ENCODE measurements around the gene YIPF2. TPM values are rescaled to one million over a fixed set of nuclear protein-coding genes. Genes with fewer than 3 reads are reported as not detected.

YIPF2 gene
- total and polyA plus RNA-seq, 9 donors, result 23.2 to 37.4 (median 32.2) TPM

- Histone ChIP-seq H3K9me3 (replicated peaks; ENCODE audit: control insufficient read depth, low read depth, low read length) (no peaks in the 10 kb centered on the region), H3K27ac (ENCODE audit: low read length) (no peak overlapping the region), H3K4me1 (ENCODE audit: control insufficient read depth, insufficient read depth, low read length) (peaks cover 28% of the 10 kb centered on the region), H3K27me3 (ENCODE audit: control insufficient read depth, insufficient read depth, low read length) (no peaks in the 10 kb centered on the region), H3K4me3 (ENCODE audit: low read length) (no peak overlapping the region), H3K36me3 (ENCODE audit: control insufficient read depth, insufficient read depth, low read length) (peaks cover 73% of the 10 kb centered on the region)
- WGBS (ENCODE audit: insufficient coverage), result 91% methylated on average over 17 of the region's 18 CpGs
- DNase-seq, result no peak
Observed at GRCh38 chr19:10912619-10913018, 15.8 kb downstream of the YIPF2 start.

- Histone ChIP-seq H3K27me3 (ENCODE audit: control insufficient read depth, insufficient read depth, low read length) (no peaks in the 10 kb centered on the region), H3K4me1 (ENCODE audit: control insufficient read depth, insufficient read depth, low read length) (peaks cover 28% of the 10 kb centered on the region), H3K9me3 (replicated peaks; ENCODE audit: control insufficient read depth, low read depth, low read length) (no peaks in the 10 kb centered on the region), H3K27ac (ENCODE audit: low read length) (peak overlapping the region; percentile 24), H3K36me3 (ENCODE audit: control insufficient read depth, insufficient read depth, low read length) (peaks cover 75% of the 10 kb centered on the region), H3K4me3 (ENCODE audit: low read length) (no peak overlapping the region)
- WGBS (ENCODE audit: insufficient coverage), result 88% methylated on average over 26 of the region's 31 CpGs
- no peak for DNase-seq
Observed at GRCh38 chr19:10911579-10912363, 16.7 kb downstream of the YIPF2 start.

- Histone ChIP-seq H3K27ac (ENCODE audit: low read length) (no peak overlapping the region), H3K27me3 (ENCODE audit: control insufficient read depth, insufficient read depth, low read length) (no peaks in the 10 kb centered on the region), H3K4me3 (ENCODE audit: low read length) (no peak overlapping the region), H3K9me3 (replicated peaks; ENCODE audit: control insufficient read depth, low read depth, low read length) (no peaks in the 10 kb centered on the region), H3K4me1 (ENCODE audit: control insufficient read depth, insufficient read depth, low read length) (peaks cover 12% of the 10 kb centered on the region), H3K36me3 (ENCODE audit: control insufficient read depth, insufficient read depth, low read length) (peaks cover 68% of the 10 kb centered on the region)
- no peak for DNase-seq
- WGBS (ENCODE audit: insufficient coverage), result 89% methylated on average over 16 of the region's 17 CpGs
Observed at GRCh38 chr19:10908380-10908960, 20.0 kb downstream of the YIPF2 start.

- no peak for DNase-seq
- Histone ChIP-seq H3K27ac (ENCODE audit: low read length) (no peak overlapping the region), H3K36me3 (ENCODE audit: control insufficient read depth, insufficient read depth, low read length) (peaks cover 65% of the 10 kb centered on the region)
Observed at GRCh38 chr19:10907925-10908324, 20.5 kb downstream of the YIPF2 start.

GRCh38 chr19:10899151-10899653 lies 29.2 kb downstream of the YIPF2 start:
- DNase-seq, result no peak
- peak overlapping the region; percentile 78 for H3K27ac ChIP-seq (ENCODE audit: low read length)
- 63% methylated on average over 8 of the region's 10 CpGs for WGBS (ENCODE audit: insufficient coverage)
- peaks cover 13% of the 10 kb centered on the region for H3K36me3 ChIP-seq (ENCODE audit: control insufficient read depth, insufficient read depth, low read length)
- H3K4me1 ChIP-seq (ENCODE audit: control insufficient read depth, insufficient read depth, low read length), result peaks cover 51% of the 10 kb centered on the region
- no peaks in the 10 kb centered on the region for H3K9me3 ChIP-seq (replicated peaks; ENCODE audit: control insufficient read depth, low read depth, low read length)
- no peak overlapping the region for H3K4me3 ChIP-seq (ENCODE audit: low read length)
- H3K27me3 ChIP-seq (ENCODE audit: control insufficient read depth, insufficient read depth, low read length), result no peaks in the 10 kb centered on the region

More at GRCh38 chr19:10907925-10908324, 20.5 kb downstream of the YIPF2 start:
- H3K4me1 ChIP-seq (ENCODE audit: control insufficient read depth, insufficient read depth, low read length), result peaks cover 12% of the 10 kb centered on the region
- no peaks in the 10 kb centered on the region for H3K27me3 ChIP-seq (ENCODE audit: control insufficient read depth, insufficient read depth, low read length)
- no peaks in the 10 kb centered on the region for H3K9me3 ChIP-seq (replicated peaks; ENCODE audit: control insufficient read depth, low read depth, low read length)
- no peak overlapping the region for H3K4me3 ChIP-seq (ENCODE audit: low read length)
- 84% methylated on average over 13 of the region's 14 CpGs for WGBS (ENCODE audit: insufficient coverage)

GRCh38 chr19:10898633-10899032 lies 29.8 kb downstream of the YIPF2 start:
- Histone ChIP-seq H3K4me3 (ENCODE audit: low read length) (no peak overlapping the region), H3K9me3 (replicated peaks; ENCODE audit: control insufficient read depth, low read depth, low read length) (no peaks in the 10 kb centered on the region), H3K27ac (ENCODE audit: low read length) (peak overlapping the region; percentile 78), H3K4me1 (ENCODE audit: control insufficient read depth, insufficient read depth, low read length) (peaks cover 53% of the 10 kb centered on the region), H3K27me3 (ENCODE audit: control insufficient read depth, insufficient read depth, low read length) (no peaks in the 10 kb centered on the region), H3K36me3 (ENCODE audit: control insufficient read depth, insufficient read depth, low read length) (peaks cover 7% of the 10 kb centered on the region)
- WGBS (ENCODE audit: insufficient coverage), result 50% methylated on average over 6 of the region's 10 CpGs
- DNase-seq, result no peak

GRCh38 chr19:10896851-10897526 lies 31.4 kb downstream of the YIPF2 start:
- DNase-seq, result no peak
- no peaks in the 10 kb centered on the region for H3K9me3 ChIP-seq (replicated peaks; ENCODE audit: control insufficient read depth, low read depth, low read length)
- WGBS (ENCODE audit: insufficient coverage), result 60% methylated on average over 6 of the region's 7 CpGs
- H3K36me3 ChIP-seq (ENCODE audit: control insufficient read depth, insufficient read depth, low read length), result peaks cover 7% of the 10 kb centered on the region
- no peaks in the 10 kb centered on the region for H3K27me3 ChIP-seq (ENCODE audit: control insufficient read depth, insufficient read depth, low read length)
- H3K27ac ChIP-seq (ENCODE audit: low read length), result no peak overlapping the region
- H3K4me1 ChIP-seq (ENCODE audit: control insufficient read depth, insufficient read depth, low read length), result peaks cover 66% of the 10 kb centered on the region
- no peak overlapping the region for H3K4me3 ChIP-seq (ENCODE audit: low read length)

GRCh38 chr19:10895920-10896319 lies 32.5 kb downstream of the YIPF2 start:
- no peak for DNase-seq
- Histone ChIP-seq H3K4me1 (ENCODE audit: control insufficient read depth, insufficient read depth, low read length) (peaks cover 77% of the 10 kb centered on the region), H3K9me3 (replicated peaks; ENCODE audit: control insufficient read depth, low read depth, low read length) (no peaks in the 10 kb centered on the region), H3K27me3 (ENCODE audit: control insufficient read depth, insufficient read depth, low read length) (no peaks in the 10 kb centered on the region), H3K27ac (ENCODE audit: low read length) (no peak overlapping the region), H3K4me3 (ENCODE audit: low read length) (no peak overlapping the region), H3K36me3 (ENCODE audit: control insufficient read depth, insufficient read depth, low read length) (peaks cover 7% of the 10 kb centered on the region)
- WGBS (ENCODE audit: insufficient coverage), result 73% methylated on average over 6 of the region's 12 CpGs

GRCh38 chr19:10895363-10895762 lies 33.1 kb downstream of the YIPF2 start:
- Histone ChIP-seq H3K4me3 (ENCODE audit: low read length) (no peak overlapping the region), H3K36me3 (ENCODE audit: control insufficient read depth, insufficient read depth, low read length) (peaks cover 7% of the 10 kb centered on the region), H3K27ac (ENCODE audit: low read length) (no peak overlapping the region), H3K9me3 (replicated peaks; ENCODE audit: control insufficient read depth, low read depth, low read length) (no peaks in the 10 kb centered on the region), H3K4me1 (ENCODE audit: control insufficient read depth, insufficient read depth, low read length) (peaks cover 80% of the 10 kb centered on the region), H3K27me3 (ENCODE audit: control insufficient read depth, insufficient read depth, low read length) (no peaks in the 10 kb centered on the region)
- DNase-seq, result no peak
- WGBS (ENCODE audit: insufficient coverage), result 81% methylated on average over 5 of the region's 6 CpGs

- Histone ChIP-seq H3K4me1 (ENCODE audit: control insufficient read depth, insufficient read depth, low read length) (peaks cover 80% of the 10 kb centered on the region), H3K36me3 (ENCODE audit: control insufficient read depth, insufficient read depth, low read length) (peaks cover 7% of the 10 kb centered on the region), H3K27ac (ENCODE audit: low read length) (no peak overlapping the region), H3K4me3 (ENCODE audit: low read length) (no peak overlapping the region), H3K9me3 (replicated peaks; ENCODE audit: control insufficient read depth, low read depth, low read length) (no peaks in the 10 kb centered on the region), H3K27me3 (ENCODE audit: control insufficient read depth, insufficient read depth, low read length) (no peaks in the 10 kb centered on the region)
- 90% methylated on average over 2 of the region's 7 CpGs for WGBS (ENCODE audit: insufficient coverage)
- DNase-seq, result no peak
Observed at GRCh38 chr19:10894911-10895213, 33.6 kb downstream of the YIPF2 start.

Data from muscle of leg (tissue), 11 donors.